T-helper 2 cell treated with Interferon-gamma antibody and Interleukin-4, amounts not matched to agents 100 ng/mL and 5 ng/mL, for 36 hours (primary cell): ENCODE data around the gene PAK5. TPM values are rescaled to one million over a fixed set of nuclear protein-coding genes. Genes with fewer than 3 reads are reported as not detected.

ENCODE experiments used
- intact Hi-C: fragments of 100-400 bp; cut with micrococcal nuclease; formaldehyde crosslinking; loops from one replicate; pipeline ENCODE4 v1.15.1; 2023
- total RNA-seq: library from RNA; stranded (reverse); gene quantifications from 2 replicates; pipeline ENCODE4 v1.2.3, GENCODE V29; 2022

Gene PAK5
- total RNA-seq, 1 donor from 2014 or later = not detected

DNA sequence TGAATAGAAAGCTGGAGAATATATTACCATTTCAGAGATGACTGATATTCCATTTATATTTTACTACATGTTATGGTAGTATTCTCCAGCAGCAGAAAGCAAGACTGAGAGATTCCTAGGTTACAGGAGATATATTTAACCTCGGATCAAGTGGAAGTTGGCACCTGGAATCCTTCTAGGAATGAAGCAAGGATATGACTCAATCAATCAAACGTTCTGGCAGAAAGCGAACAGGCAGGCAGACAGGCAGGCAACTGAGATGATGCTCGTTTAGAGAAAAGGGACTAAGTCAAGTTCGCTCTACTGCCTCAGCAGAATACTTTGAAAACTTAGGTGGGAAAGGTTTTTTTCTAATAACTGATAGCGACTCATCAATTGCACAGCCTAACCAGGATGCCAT, 46.2 kb downstream of the PAK5 start:
- intact Hi-C loops = no loop called here

DNA sequence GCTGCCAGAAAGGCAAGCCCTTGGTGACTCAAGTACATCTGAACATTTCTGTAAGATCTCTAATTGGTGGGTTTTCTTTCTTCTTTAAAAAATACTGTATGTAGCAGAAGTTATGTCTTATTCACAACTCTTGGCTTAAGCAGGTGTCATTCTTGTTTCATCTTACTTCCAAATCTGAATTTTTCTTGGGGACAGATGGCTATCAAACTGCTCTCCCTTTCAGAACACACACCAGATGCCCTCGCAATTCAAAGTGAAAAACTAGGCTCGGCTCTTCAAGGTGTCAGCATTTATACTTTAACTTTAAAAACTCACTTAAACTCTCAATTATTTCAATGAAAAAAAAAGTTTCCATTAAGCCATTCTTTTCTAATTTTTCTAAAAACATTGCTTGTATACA, 49.7 kb downstream of the PAK5 start:
- intact Hi-C loops = no loop called here

DNA sequence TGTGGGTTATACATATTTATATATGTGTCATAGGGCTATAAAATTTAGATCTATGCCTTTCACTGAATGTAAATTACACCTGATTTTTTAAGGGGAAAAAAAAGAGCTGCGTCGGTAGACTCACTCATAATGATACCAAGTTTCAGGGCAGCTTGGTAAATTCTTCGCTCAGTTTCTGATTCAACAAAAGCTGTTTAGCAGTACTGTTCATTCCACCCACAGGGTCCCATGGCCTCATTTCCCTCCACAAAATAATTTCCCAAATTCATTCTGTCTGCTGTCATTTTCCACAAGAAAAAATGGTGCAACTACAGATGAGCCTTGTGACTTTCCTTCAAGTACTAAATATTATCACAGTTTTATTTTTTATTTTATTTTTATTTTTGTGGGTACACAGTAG, 63.7 kb downstream of the PAK5 start:
- intact Hi-C loops = no loop called here

DNA sequence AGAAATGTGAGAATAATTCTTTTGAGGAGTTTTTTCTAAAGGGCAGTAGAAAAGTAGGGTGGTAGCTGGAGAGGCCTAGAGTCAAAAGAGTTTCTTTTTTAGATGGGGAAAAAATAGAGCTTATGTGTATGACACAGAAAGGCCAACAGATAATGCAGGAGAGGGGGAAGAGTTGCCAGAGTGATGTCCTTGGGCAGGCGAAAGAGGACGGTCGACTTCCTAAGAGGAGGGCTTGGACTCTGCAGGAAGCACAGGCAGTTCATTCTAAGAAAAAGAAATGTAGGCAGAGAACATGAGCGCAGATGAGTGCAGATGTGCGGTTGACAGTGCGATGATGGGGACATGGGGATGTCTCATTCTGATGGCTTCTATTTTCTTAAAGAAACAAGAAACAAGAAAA, 68.9 kb downstream of the PAK5 start:
- intact Hi-C loops = no loop called here

DNA sequence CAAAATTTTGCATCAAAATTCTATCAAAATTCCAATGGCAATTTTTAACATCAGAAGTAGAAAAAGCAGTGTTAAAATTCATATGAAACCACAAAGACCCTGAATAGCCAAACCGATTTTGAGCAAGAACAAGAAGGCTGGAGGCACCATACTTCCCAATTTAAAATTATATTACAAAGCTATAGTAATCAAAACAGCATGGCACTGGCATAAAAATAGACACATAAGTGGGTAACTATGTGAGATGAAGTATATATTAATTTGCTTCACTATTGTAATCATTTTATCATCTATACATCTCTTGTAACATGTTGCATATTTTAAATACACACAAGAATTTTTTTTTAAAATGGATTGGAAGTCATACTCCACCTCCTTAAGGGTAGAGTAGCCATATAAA, 77.4 kb downstream of the PAK5 start:
- intact Hi-C loops = no loop called here

DNA sequence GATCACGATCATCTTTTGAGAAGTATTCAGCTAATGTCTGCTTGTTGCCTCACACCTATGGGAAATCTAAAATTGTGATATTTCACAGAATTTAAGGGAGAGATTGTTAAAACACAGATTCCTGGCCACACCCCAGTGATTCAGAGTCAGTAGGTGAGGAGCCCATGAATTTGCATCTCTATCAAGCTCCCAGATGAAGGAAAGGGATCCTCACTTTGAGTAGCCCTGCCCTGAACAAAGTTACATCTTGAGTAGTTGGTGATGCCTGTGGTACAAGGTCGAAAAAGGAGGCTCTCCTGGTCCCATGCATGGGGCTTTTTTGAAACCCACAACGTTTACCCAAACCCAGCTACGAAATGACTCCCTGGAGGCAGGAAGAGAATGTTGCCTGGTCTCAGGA, 79.5 kb downstream of the PAK5 start:
- intact Hi-C loops = no loop called here

DNA sequence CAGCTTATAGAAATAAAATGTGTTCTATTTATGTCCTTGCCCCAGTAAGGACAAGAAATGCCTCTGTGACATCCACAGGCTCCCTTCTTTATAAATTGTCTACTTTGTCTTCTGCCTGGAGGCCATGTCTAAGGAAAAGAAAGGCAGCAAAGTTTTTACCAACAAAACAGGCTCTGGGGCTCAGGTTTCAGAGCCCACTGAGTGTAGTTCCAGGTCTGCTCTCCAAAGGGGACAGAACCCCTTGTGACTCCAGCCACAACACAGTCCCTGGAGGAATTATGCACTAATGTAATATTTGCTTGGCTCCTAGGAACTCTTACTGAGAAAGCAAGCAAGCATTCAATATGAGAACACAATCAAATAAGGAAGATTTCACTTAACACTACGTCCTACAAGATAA, 80.1 kb downstream of the PAK5 start:
- intact Hi-C loops = no loop called here

DNA sequence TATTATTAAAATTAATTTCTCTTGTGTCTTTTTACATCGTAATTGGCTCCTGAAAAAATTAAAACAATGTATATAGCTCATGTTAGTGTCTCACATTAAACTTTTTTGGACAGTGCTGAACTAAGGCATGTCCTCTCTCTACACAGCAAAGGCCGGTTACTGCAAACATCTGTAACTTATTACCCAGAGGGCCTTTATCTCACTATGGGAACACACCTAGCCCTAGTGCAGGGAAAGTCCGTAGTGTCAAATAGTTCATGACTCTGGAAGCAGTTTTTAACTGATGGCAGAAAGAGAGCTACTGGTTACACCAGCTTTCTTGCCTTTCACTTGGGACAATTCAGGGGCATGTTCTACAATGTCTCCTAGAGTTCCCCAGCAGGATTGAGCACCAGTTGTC, 82.2 kb downstream of the PAK5 start:
- intact Hi-C loops = no loop called here

DNA sequence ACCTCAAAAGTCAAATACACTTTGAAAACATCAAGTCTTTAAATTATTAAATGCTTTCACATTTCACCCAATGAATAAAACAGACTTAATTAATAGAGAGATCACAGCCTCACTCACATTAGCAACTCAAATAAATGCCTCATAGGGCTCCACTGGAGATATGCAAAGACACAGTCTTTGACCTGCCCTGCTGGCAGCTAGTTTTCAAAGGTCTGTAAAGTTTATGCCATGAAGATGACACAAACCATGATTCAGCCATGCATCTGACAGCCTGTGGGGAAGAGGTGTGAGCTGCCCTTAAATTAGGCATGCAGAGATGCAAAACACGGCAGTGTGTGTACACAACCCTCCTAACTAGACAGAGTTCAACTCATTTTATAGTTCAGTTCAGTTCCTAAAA, 83.6 kb downstream of the PAK5 start:
- intact Hi-C loops = no loop called here

DNA sequence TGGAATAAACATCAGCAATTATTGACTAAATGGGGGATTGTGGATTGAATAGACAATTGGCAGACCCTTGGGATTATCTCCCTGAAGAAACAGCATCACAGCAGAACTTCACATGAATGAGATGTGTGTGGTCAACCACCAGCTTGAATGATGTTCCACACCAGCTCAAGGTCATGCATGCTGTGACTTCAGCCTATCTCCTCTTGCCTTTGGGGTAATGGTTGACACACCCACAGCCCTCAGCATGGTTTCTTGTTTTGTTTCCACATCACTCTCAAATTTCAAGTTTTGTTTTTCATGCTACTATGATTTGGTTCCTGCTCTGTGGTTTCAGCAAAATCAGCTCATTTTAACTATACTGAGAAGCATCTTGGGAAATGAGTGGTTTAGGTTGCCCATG, 94.3 kb downstream of the PAK5 start:
- intact Hi-C loops = no loop called here

DNA sequence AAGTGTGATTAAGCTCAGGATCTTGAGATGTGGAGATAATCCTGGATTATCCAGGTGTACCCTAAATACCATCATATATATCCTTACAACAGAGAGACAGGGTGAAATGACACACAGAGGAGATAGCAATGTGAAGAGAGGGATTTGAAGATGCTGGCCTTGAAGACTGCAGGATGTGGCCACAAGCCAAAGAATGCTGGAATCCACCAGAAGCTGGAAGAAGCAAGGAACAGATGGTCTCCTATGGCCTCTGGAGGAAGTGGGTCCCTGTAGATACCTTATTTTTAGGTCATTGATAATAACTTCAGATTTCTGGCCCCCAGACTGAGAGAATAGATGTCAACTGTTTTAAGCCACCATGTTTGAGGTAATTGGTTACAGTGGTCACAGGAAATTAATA, 95.0 kb downstream of the PAK5 start:
- intact Hi-C loops = no loop called here

DNA sequence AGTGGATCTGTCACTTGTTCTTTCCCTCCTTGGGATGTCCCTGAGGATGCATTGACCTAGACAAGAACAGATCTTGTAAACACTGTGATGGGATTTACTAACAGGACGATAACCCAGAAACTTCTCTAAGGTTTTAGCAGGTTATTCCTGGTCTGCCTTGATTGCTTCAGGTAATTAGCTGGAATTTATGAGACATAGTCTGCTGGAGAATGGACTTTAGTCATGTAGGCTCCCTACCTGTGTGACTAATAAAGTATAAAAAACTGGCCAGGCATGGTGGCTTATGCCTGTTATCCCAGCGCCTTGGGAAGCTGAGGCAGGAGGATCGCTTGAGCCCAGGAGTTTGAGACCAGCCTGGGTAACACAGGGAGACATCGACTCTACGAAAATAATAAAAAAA, 96.1 kb downstream of the PAK5 start:
- intact Hi-C loops = no loop called here

DNA sequence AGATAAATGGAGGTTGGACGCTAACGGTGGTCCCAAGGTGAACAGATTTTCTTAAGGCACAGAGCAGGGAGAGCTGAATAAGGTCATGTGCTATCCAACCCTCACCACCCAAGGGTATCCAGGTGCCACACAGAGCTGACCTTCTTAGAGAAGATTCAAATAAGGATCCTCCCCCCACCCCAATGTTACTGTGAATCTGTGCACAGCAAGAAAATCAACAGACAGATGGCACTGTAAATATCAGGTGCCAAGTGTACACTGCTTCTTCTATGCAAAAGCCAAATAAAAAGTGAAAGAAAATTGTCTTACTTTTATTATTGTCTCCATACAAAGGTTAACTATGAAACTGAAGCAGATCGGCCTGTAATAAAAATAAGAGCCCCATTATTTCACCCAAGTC, 96.9 kb downstream of the PAK5 start:
- intact Hi-C loops = no loop called here

DNA sequence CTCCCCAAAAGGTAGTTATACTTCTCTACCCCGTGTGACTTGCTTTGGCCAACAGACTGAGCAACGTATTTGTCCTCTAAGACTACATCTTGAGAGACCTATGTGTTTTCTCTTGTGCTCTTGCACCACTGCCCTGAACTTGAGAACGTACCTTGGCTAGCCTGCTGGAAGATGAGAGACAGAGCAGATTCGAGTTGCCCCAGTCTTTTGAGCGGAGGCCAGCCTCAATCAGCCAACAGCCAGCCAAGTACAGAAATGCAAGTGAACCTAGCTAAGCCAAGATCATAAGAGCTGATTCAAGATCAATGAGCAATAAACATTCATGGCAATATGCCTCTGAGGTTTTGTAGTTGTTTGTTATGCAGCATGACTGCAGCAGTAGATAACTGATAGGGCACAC, 98.4 kb downstream of the PAK5 start:
- intact Hi-C loops = no loop called here

DNA sequence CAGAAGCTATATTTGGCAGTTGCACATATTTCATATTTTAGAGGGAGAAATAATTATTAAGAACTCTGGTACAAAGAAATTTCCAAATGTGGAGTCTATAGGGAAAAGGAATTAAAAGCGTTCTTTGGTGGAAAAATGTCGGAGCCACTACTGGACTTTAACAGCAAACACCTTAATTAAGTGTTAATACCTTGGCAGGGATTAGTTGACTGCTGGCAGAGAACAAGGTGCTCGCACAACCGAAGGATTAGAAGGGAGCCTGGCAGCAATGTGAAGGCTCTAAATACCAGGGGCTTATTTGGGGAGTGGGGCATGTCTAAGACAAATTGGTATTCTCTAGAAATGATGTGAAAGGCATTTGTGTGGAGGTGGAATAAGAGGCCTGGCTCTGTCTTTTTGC, 98.9 kb downstream of the PAK5 start:
- intact Hi-C loops = no loop called here

DNA sequence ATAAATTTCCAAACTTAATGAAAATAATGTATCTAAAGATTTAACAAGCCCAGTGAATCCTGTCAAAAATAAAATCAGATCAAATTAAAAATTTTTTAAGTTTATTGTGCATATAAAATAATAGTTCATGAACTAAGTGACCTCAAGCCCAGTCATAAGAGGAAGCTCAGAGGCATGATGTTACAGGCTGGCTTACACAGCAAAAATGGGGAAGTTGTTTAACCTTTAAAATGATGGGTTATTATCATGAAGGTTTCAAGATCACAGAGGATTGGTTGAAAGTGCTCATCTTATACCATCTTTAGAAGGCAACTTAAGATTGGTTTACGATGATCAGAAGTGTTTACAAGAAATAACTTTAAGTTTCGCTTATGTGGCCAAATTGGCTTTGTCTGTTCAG, 102.5 kb downstream of the PAK5 start:
- intact Hi-C loops = no loop called here

DNA sequence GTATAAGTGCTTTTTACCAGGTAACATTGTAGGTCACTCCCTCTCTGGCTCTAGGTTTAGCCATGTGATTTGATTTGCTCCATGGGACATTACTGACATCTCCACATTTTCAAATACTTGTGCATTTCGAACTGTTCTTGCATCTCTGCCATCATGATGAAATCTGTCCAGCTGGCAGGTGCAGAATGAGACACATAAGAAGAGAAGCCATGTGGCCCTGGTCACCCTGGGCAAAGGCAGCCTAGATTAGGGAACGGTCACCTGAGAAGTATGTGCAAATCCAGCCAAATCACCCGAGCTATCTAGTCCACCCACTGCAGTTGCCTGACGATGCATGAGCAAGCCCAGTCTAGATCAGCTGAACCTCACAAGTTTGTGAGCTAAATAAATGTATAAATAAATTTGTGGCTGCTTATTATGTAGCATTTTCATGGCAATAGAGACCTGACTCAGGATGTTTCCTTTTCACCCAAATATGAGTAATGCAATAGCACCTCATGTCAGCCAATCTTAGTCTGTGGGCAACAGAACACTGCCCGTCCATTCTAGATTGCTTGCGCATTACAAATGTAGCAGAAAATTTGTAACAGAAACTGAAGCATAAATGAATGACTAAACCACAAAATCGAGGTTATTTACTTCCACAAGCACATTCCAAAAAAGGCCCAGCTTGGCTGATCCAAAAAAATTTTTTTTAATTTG, 115.2 kb downstream of the PAK5 start:
- intact Hi-C loops = no loop called here

DNA sequence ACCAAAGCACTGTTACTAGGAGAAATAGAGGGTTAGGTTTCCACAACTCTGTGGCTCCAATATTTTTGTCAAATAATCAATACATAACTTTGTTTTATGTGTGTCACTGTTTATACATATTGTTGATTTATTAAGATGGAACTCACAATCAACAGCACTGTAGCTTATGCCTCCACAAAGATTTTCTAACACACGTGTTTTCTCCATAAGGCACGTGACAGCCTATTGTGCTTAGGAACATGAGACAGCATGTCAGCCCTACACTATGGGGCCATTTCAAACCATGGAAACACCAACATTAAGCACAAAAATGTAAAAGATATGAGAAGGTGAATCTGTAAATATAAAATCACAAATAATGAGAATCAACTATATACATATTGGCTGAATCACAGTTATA, 127.0 kb downstream of the PAK5 start:
- intact Hi-C loops = no loop called here

DNA sequence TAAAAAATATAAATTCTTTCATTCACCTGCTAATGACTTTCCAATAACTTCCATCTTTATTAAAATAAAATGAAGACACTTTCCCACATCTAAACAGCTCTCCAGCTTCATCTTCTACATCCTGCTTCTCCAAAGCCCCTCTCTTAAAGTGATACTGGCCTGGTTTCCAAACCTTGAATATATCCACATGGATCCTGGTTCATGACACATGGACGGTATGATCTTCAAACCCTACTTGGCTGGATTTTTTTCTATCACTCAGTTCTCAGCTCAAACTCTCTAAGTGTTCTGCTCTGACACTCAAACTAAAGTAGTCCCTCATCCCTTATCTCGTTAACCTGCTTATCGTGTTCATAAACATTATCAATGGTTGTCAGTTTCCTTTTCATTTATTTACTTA, 128.2 kb downstream of the PAK5 start:
- intact Hi-C loops = no loop called here

DNA sequence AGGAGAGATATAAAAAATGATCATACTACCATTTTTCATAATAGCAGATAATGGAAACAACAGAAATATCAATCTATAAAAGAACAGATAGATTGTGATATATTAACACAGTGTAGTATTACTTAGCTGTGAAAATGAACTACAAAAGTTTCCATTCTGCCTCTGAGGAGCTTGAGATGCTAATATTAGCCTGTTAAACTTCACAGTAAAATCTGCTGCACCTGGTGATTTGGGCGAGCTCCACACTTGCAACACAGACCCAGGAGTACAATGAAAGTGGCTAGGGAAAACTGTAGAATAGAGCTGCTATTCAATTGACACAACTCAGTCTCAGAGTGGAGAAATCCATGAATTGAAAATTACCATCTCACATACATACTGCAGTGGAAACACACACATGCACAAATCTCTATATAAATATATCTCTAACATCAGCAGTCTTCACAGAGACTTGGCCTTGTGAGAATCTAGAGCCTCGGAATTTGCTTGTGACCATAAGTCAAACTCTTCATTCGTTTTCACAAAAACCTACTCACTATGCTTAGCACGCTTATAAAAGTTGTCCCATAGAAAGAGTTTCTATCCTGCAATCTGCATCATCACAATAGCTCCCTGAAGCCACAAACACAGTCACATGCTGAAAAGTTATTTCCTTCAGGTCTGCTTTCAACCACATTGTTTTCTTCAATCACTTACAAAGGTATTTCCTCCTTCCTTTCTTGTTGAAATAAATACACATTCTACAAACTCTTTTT, 133.0 kb downstream of the PAK5 start:
- intact Hi-C loops = no loop called here

DNA sequence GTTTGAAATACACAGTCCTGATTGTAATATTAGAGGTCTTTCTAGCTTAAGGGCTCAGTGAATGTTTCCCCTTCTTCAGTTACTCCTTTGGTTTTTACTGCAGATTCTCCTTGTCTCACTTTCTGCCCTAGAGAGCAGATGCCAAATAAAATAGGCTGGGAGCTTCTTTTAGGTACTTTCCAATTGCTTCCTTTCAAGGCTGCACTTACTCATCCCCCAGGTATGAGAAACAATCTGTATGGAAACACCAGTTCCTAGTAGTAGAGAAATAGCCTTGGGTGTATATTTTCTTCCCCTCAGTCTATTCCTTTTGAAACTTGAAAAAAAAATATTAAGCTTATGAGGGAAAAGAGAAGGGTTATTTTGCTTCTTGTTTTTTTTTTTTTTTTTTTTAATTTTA, 139.7 kb downstream of the PAK5 start:
- intact Hi-C loops = no loop called here

DNA sequence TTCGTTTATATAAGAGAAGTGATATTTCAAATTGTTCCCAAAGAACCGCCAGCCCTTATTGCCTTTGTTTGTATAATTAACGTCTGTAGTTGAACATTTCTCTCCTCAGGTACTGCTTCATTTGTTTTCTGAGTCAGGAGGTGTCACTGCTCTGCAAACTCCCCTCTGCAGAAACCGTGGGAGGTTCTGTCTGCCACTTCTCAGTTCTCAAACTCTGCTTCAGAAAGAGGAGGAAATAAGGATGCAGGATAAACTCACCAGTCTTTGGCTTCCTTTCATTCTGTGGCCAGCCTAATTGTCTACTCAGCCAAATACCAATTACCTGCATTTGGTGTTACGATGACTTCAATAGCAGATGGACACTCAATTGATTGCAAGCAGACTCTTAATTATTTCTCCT, 149.8 kb downstream of the PAK5 start:
- intact Hi-C loops = no loop called here

DNA sequence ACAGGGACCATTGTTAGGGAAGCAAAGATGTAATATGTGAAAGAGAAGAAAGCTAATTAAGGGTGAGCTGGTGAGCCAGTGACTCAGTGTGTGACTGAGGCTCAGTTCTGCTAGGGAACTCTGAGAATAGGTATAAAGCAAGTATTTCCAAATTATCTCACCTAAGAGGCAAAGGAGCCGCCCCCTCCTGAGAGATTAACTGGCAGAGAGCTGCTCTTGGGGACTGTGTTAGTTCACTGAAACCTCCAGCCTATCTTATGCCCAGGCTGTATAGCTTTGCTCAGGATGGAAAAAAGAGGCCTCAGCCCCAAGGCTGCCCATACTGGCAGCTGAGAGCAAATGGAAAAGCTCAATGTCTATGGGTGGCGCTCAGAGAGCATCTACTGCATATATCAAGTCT, 152.0 kb downstream of the PAK5 start:
- intact Hi-C loops = no loop called here
